BE2C (cell line): ENCODE measurements around the gene ELF2.
A peak's percentile ranks its signal among the peaks of the same experiment; 100 is the strongest.
"Not testable (repeated sequence)": the region's sequence is repeated elsewhere in the genome, so short reads cannot be mapped to it uniquely, and the experiment has no call there.

Experiments
- DNase-seq: peaks from one replicate; pipeline ENCODE4 v3.0.0-alpha.2; 2020
- H3K27me3 ChIP-seq: fragments of 250-450 bp; sonication (Bioruptor Pico); 2 replicates; pipeline ENCODE4 v1.5.1; 2020; ENCODE audit warnings: mild to moderate bottlenecking
- H3K36me3 ChIP-seq: fragments of 250-450 bp; sonication (Bioruptor Pico); 2 replicates; pipeline ENCODE4 v1.5.1; 2020; ENCODE audit warnings: mild to moderate bottlenecking
- H3K4me1 ChIP-seq: fragments of 250-450 bp; sonication (Bioruptor Pico); 2 replicates; pipeline ENCODE4 v1.5.1; 2020
- H3K4me3 ChIP-seq: 2 replicates; pipeline ENCODE4 v1.5.1; 2011; ENCODE audit warnings: low read depth, low read length
- H3K9me3 ChIP-seq: fragments of 250-450 bp; sonication (Bioruptor Pico); 2 replicates; pipeline ENCODE4 v1.5.1; 2020
- TF ChIP-seq, protein P1 (sequence below): IDR thresholded peaks from 2 replicates; pipeline ENCODE4 v1.5.1; 2012; ENCODE audit warnings: mild to moderate bottlenecking, low read depth, low read length

Gene ELF2

DNA sequence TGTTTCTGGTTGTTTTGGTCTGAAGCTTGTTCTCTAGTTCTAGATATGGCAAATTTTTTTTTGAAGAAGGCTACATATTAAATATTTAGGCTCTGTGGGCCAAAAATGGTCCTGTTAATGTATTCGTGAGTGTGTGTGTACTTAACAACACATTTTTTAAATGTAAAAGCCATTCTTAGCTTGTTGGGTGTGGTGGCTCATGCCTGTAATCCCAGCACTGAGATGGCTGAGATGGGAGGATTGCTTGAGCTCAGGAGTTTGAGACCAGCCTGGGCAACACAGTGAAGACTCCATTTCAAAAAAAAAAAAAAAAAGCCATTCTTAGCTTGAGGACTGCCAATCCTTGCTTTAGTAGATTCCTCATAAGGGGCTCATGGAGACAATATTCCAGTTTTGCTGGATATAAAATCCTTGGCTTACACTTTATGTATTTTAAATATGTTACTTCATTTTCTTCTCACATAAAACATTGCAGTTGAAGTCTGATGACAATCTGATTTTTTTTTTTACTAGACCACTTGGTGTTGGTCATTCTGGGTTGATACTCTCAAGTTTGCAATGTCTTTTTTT, 138.1 kb downstream of the ELF2 start:
- Histone ChIP-seq H3K4me3 (no peak overlapping the region), H3K27me3 (no peaks in the 10 kb centered on the region), H3K36me3 (peaks cover 31% of the 10 kb centered on the region), H3K9me3 (no peaks in the 10 kb centered on the region), H3K4me1 (peaks cover 9% of the 10 kb centered on the region)
- TF ChIP-seq, protein P1, sequence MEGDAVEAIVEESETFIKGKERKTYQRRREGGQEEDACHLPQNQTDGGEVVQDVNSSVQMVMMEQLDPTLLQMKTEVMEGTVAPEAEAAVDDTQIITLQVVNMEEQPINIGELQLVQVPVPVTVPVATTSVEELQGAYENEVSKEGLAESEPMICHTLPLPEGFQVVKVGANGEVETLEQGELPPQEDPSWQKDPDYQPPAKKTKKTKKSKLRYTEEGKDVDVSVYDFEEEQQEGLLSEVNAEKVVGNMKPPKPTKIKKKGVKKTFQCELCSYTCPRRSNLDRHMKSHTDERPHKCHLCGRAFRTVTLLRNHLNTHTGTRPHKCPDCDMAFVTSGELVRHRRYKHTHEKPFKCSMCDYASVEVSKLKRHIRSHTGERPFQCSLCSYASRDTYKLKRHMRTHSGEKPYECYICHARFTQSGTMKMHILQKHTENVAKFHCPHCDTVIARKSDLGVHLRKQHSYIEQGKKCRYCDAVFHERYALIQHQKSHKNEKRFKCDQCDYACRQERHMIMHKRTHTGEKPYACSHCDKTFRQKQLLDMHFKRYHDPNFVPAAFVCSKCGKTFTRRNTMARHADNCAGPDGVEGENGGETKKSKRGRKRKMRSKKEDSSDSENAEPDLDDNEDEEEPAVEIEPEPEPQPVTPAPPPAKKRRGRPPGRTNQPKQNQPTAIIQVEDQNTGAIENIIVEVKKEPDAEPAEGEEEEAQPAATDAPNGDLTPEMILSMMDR, result no peak
- no peak for DNase-seq

DNA sequence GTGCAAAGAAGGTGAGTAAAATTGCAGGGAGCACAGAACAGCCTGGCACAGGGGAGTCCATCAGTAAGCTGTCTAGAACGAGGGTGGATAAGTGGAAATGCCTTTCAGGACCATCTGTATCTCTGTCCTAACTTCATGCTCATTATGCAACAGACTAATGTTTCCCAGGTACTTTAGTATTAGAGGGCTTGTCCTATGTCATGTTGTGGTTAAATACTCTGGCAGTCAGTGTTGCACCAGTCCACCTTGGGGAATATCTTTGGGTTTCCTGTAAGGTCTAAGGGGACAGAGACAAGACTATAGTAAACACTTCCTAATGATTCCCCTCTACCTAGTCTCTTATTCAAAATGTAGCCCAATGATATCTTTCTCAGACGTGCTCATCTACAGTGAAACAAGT, 140.1 kb downstream of the ELF2 start:
- Histone ChIP-seq H3K9me3 (no peaks in the 10 kb centered on the region), H3K4me3 (no peak overlapping the region), H3K27me3 (no peaks in the 10 kb centered on the region), H3K36me3 (peaks cover 26% of the 10 kb centered on the region), H3K4me1 (peaks cover 9% of the 10 kb centered on the region)
- DNase-seq, result no peak
- TF ChIP-seq, protein P1, result no peak

DNA sequence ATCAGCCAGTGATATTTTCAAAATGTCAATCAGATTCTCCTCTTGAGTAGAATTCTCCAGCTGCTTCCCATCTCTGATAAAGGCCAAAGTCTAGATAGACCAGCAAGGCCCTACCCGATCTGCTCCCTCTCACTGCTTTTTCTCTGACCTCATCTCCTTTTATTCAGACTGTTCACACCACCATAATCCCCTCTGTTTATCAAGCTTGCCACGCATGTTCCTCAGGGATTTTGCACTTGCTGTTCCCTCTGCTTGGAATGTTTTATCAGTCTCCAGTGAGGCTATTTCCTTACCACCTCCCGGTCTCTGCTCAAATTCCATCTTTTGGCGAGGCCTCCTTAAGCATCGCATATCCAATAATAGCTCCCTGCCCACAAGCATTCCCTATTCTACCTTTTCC, 141.4 kb downstream of the ELF2 start:
- no peak for DNase-seq
- H3K9me3 ChIP-seq, result no peaks in the 10 kb centered on the region
- peaks cover 4% of the 10 kb centered on the region for H3K4me1 ChIP-seq
- H3K27me3 ChIP-seq, result no peaks in the 10 kb centered on the region
- peaks cover 24% of the 10 kb centered on the region for H3K36me3 ChIP-seq
- H3K4me3 ChIP-seq, result no peak overlapping the region
- TF ChIP-seq, protein P1, result no peak

DNA sequence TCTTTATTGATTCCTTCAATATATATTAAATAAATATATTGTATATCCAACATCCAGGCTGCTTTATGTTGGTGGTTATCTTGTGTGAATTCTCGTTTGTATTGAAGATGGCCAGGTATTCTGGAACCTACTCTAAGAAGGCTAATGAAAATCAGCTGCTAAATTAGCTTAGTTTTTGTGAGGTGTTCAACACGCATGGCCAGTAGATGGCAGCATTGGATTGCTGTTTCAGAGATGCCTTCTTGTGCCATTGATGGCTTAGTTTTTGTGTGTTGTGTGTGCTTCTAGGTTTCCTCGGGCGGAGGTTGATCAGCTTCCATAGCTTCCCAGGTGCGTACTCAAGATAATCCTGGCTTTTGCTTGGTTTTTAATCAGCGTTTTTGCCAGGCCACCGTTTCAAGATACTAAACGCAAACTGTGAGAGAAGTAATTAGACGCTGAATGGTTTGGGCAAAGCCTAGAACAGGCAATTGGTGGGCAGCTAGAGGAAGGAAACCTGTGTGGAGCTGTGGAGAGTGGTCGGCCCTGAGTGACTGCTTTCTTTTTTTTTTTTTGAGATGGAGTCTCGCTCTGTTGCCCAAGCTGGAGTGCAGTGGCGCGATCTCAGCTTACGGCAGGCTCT, 146.3 kb downstream of the ELF2 start:
- Histone ChIP-seq H3K36me3 (peaks cover 13% of the 10 kb centered on the region; the same call in 1 of the 2 replicates), H3K27me3 (no peaks in the 10 kb centered on the region), H3K4me3 (no peak overlapping the region), H3K4me1 (peaks cover 10% of the 10 kb centered on the region; the same call in 1 of the 2 replicates), H3K9me3 (no peaks in the 10 kb centered on the region)
- DNase-seq, result peak; percentile 79
- TF ChIP-seq, protein P1, result peak; percentile 92

DNA sequence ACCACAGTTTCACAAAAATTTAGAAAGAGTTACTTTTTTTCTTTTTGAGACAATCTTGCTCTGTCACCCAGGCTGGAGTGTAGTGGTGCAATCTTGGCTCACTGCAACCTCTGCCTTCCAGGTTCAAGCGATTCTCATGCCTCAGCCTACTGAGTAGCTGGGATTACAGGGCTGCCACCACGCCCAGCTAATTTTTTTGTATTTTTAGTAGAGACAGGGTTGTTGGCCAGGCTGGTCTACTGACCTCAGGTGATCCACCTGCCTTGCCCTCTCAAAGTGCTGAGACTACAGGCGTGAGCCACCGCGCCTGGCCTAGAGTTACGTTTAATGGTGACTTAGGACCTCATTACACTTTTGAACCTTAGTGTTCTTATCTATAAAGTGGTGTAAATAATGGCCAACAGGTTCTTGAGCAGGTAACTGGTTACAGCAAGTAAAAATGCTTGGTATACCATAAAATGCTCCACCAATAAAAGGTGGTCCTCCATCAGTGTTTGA, 147.1 kb downstream of the ELF2 start:
- not testable (repeated sequence) for H3K4me1 ChIP-seq, DNase-seq, H3K4me3 ChIP-seq, H3K27me3 ChIP-seq, H3K36me3 ChIP-seq, H3K9me3 ChIP-seq

DNA sequence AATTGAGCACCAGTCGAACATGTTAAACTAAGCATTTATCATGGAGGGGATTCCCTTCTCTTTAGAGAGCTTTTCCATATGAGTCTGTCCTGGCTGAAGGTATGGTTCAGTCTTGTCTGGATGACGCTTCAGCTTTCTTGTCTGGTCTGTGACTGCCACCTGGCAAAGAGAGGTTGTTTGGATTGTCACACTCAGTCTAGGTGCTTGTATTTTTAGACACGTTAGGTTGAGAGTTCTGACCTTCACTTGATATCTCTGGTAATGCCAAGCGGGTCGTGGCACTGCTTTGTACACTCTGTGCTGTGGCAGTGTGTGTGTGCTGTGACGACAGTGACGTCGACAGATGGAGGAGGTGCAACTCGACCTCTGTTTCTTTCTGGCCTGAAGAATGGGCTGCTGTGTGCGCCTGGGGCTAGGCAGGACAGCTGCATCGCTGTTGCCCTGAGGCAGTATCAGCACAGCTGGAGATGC, 148.8 kb downstream of the ELF2 start:
- DNase-seq, result peak; percentile 25

More for the DNA sequence above, 148.8 kb downstream of the ELF2 start:
- Histone ChIP-seq H3K9me3 (no peaks in the 10 kb centered on the region), H3K36me3 (peaks cover 2% of the 10 kb centered on the region), H3K4me1 (peaks cover 10% of the 10 kb centered on the region; the same call in 1 of the 2 replicates), H3K4me3 (no peak overlapping the region), H3K27me3 (no peaks in the 10 kb centered on the region)
- TF ChIP-seq, protein P1, result no peak
